Endothelial cell of umbilical vein (primary cell): ENCODE data around the gene ZNF783.

Source experiments
- JUN ChIP-seq: IDR thresholded peaks from 2 replicates; pipeline ENCODE4 v1.6.1; 2011; ENCODE audit warnings: borderline replicate concordance, low read depth; ENCODE audit not compliant: insufficient read length, insufficient read depth
- TF ChIP-seq, protein P1 (sequence below), 2 donors: IDR thresholded peaks; 1 replicate in 1 of 2; 2 replicates in 1 of 2; pipeline ENCODE4 v1.5.1; 2011; ENCODE audit warnings: low read length in 2 of 2, mild to moderate bottlenecking in 2 of 2, moderate library complexity in 2 of 2, control low read depth in 1 of 2, inconsistent platforms in 1 of 2, low read depth in 1 of 2; ENCODE audit not compliant: insufficient read depth in 1 of 2; ENCODE audit errors: extremely low read depth in 1 of 2

DNA sequence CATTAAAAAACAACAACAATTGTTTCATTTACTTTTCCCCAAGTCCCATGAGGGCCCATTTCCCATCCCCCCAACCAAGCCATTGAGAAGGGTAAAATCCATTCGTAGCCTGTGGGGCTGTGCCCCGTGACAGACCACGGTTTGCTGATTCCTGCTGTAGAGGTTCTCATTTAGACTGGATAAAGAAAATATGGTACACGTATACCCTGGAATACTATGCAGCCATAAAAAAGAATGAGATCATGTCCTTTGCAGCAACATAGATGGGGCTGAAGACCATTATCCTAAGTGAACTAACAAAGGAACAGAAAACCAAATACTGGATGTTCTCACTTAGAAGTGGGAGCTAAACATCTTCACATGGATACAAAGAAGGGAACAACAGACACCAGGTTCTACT is 44.9 kb downstream of the ZNF783 start:
- TF ChIP-seq, protein P1, sequence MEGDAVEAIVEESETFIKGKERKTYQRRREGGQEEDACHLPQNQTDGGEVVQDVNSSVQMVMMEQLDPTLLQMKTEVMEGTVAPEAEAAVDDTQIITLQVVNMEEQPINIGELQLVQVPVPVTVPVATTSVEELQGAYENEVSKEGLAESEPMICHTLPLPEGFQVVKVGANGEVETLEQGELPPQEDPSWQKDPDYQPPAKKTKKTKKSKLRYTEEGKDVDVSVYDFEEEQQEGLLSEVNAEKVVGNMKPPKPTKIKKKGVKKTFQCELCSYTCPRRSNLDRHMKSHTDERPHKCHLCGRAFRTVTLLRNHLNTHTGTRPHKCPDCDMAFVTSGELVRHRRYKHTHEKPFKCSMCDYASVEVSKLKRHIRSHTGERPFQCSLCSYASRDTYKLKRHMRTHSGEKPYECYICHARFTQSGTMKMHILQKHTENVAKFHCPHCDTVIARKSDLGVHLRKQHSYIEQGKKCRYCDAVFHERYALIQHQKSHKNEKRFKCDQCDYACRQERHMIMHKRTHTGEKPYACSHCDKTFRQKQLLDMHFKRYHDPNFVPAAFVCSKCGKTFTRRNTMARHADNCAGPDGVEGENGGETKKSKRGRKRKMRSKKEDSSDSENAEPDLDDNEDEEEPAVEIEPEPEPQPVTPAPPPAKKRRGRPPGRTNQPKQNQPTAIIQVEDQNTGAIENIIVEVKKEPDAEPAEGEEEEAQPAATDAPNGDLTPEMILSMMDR (IDR thresholded peaks at IDR 0.05; ENCODE audit: extremely low read depth in 1 of 2, insufficient read depth in 1 of 2, low read depth in 1 of 2, low read length in 2 of 2), result no peak
- no peak for TF ChIP-seq JUN
